PC-3 (cell line): ENCODE measurements around the gene WWC2.

ENCODE experiments used
- EZH2phosphoT487 ChIP-seq: fragments of 300-600 bp; sonication (generic); IDR thresholded peaks from 2 replicates; pipeline ENCODE4 v1.6.1; 2018; ENCODE audit warnings: mild to moderate bottlenecking, antibody characterized with exemption, low read length, borderline replicate concordance
- TF ChIP-seq, protein P1 (sequence below): fragments of 300-600 bp; sonication (generic); conservative IDR thresholded peaks from 2 replicates; pipeline ENCODE4 v1.5.1; 2017; ENCODE audit warnings: antibody characterized with exemption, low read depth, mild to moderate bottlenecking, low read length

DNA sequence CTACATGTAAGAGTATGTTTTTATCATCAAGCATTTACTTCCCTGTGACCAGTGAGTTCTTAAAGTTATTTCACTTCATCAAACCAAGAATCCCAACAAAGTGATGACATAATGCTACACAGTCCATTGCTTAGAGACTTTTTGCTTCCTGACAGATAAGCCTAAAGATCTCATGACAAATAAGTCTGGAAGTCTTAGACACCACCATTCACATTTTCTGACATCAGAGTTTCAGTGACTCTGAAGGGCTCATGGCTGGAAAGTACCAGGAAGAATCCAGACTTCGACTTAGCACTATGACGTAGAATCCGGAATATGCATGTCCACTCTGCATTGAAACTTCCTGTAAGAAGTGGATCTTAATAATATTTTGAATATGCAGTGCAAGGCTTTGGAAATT, 167.3 kb downstream of the WWC2 start:
- TF ChIP-seq, protein P1, sequence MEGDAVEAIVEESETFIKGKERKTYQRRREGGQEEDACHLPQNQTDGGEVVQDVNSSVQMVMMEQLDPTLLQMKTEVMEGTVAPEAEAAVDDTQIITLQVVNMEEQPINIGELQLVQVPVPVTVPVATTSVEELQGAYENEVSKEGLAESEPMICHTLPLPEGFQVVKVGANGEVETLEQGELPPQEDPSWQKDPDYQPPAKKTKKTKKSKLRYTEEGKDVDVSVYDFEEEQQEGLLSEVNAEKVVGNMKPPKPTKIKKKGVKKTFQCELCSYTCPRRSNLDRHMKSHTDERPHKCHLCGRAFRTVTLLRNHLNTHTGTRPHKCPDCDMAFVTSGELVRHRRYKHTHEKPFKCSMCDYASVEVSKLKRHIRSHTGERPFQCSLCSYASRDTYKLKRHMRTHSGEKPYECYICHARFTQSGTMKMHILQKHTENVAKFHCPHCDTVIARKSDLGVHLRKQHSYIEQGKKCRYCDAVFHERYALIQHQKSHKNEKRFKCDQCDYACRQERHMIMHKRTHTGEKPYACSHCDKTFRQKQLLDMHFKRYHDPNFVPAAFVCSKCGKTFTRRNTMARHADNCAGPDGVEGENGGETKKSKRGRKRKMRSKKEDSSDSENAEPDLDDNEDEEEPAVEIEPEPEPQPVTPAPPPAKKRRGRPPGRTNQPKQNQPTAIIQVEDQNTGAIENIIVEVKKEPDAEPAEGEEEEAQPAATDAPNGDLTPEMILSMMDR, result no peak
- TF ChIP-seq EZH2phosphoT487, result no peak
